HepG2 (cell line): ENCODE measurements around the gene ATP5PF.

Experiments used
- EP300 ChIP-seq, 3 experiments: sonication (generic) in 1 of 3; formaldehyde crosslinking in 1 of 3; IDR thresholded peaks; 2 replicates each; pipeline versions ENCODE4 v1.5.1 to v1.6.1; 2011 to 2020; ENCODE audit warnings: low read depth in 2 of 3, low read length in 2 of 3, borderline replicate concordance in 1 of 3, improper control_type of control experiment in 1 of 3, mild to moderate bottlenecking in 1 of 3, missing genetic modification reagents in 1 of 3, moderate library complexity in 1 of 3
- FOXM1 ChIP-seq: sonication (generic); formaldehyde crosslinking; IDR thresholded peaks from 2 replicates; pipeline ENCODE4 v1.5.0; 2020; ENCODE audit warnings: missing genetic modification reagents
- HNRNPL ChIP-seq: fragments of 200-400 bp; formaldehyde crosslinking; IDR thresholded peaks from 2 replicates; pipeline ENCODE4 v1.6.1; 2017; ENCODE audit warnings: mild to moderate bottlenecking, low read depth, low read length
- POLR2AphosphoS5 ChIP-seq: IDR thresholded peaks from 2 replicates; pipeline ENCODE4 v1.6.1; 2012; ENCODE audit warnings: low read depth, low read length
- RNF2 ChIP-seq: fragments of 450-650 bp; conservative IDR thresholded peaks from 2 replicates; pipeline ENCODE4 v1.6.1; 2016; ENCODE audit warnings: low read depth
- ZSCAN21 ChIP-seq: sonication (generic); formaldehyde crosslinking; IDR thresholded peaks from 2 replicates; pipeline ENCODE4 v1.8.0; 2022; ENCODE audit warnings: mild to moderate bottlenecking, missing genetic modification reagents, moderate library complexity, borderline replicate concordance
- ZSCAN30 ChIP-seq: sonication (generic); formaldehyde crosslinking; IDR thresholded peaks from 2 replicates; pipeline ENCODE4 v1.5.0; 2020; ENCODE audit warnings: mild to moderate bottlenecking, missing genetic modification reagents
- TF ChIP-seq, protein P1 (sequence below): sonication (generic); formaldehyde crosslinking; IDR thresholded peaks from 2 replicates; pipeline ENCODE4 v1.5.0; 2020; ENCODE audit warnings: mild to moderate bottlenecking, missing genetic modification reagents, moderate library complexity
- TF ChIP-seq, protein P2 (sequence below), 2 experiments: sonication (generic) in 1 of 2; formaldehyde crosslinking in 1 of 2; IDR thresholded peaks; 2 replicates each; pipeline versions ENCODE4 v1.5.1 to v1.6.1; 2011 to 2020; ENCODE audit warnings: borderline replicate concordance in 1 of 2, low read depth in 1 of 2, low read length in 1 of 2, mild to moderate bottlenecking in 1 of 2, missing genetic modification reagents in 1 of 2, moderate library complexity in 1 of 2

DNA sequence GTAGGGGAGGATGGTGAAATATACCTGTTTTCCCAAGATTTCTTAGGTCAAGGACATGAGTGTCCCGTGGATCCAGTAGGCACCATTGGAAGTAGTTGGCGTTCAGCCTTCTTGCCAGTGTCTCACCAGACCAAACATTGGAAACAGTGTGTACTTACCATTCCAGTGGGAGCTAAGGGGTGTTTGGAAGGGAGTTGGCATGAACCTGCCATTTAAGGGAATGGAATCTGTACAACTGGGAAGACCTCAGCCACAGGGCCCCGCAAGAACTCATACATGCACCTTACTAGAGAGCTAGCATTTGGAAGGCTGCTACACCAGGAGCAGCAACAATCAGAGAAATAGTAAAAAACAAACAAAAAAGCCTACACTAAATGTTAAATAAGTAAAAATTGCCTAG lies 12.7 kb downstream of the ATP5PF start:
- TF ChIP-seq ZSCAN21 (CRISPR knock-in tag) (no peak), POLR2AphosphoS5 (no peak), EP300 (IDR thresholded peaks at IDR 0.05; ENCODE audit: low read depth in 2 of 2, low read length in 2 of 2) (no peak), EP300 (CRISPR knock-in tag; IDR thresholded peaks at IDR 0.05; ENCODE audit: borderline replicate concordance) (no peak), HNRNPL (no peak), RNF2 (no peak), FOXM1 (CRISPR knock-in tag) (no peak), ZSCAN30 (no peak)
- TF ChIP-seq, protein P1, sequence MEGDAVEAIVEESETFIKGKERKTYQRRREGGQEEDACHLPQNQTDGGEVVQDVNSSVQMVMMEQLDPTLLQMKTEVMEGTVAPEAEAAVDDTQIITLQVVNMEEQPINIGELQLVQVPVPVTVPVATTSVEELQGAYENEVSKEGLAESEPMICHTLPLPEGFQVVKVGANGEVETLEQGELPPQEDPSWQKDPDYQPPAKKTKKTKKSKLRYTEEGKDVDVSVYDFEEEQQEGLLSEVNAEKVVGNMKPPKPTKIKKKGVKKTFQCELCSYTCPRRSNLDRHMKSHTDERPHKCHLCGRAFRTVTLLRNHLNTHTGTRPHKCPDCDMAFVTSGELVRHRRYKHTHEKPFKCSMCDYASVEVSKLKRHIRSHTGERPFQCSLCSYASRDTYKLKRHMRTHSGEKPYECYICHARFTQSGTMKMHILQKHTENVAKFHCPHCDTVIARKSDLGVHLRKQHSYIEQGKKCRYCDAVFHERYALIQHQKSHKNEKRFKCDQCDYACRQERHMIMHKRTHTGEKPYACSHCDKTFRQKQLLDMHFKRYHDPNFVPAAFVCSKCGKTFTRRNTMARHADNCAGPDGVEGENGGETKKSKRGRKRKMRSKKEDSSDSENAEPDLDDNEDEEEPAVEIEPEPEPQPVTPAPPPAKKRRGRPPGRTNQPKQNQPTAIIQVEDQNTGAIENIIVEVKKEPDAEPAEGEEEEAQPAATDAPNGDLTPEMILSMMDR (CRISPR knock-in tag) = no peak
- TF ChIP-seq, protein P2, sequence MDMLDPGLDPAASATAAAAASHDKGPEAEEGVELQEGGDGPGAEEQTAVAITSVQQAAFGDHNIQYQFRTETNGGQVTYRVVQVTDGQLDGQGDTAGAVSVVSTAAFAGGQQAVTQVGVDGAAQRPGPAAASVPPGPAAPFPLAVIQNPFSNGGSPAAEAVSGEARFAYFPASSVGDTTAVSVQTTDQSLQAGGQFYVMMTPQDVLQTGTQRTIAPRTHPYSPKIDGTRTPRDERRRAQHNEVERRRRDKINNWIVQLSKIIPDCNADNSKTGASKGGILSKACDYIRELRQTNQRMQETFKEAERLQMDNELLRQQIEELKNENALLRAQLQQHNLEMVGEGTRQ (IDR thresholded peaks at IDR 0.05; ENCODE audit: low read depth, low read length) = no peak
- TF ChIP-seq, protein P2 (CRISPR knock-in tag; IDR thresholded peaks at IDR 0.05; ENCODE audit: borderline replicate concordance) = no peak
